ENCODE data around the gene MT2A.

GRCh38 chr16:56560447-56560846 lies 47.9 kb upstream of the MT2A start:
- TF ChIP-seq POLR2AphosphoS5 (IDR thresholded peaks at IDR 0.05; ENCODE audit: low read depth, low read length) (no peak), POLR2A (IDR thresholded peaks at IDR 0.05; ENCODE audit: low read depth, low read length) (no peak), TAF1 (IDR thresholded peaks at IDR 0.05; ENCODE audit: borderline replicate concordance, low read depth, low read length) (no peak)

Measured in GM12892 (cell line).